Mucosa of descending colon (tissue), 3 donors: ENCODE results near the gene STXBP6. TPM values are rescaled to one million over a fixed set of nuclear protein-coding genes. Genes with fewer than 3 reads are reported as not detected.
A peak's percentile ranks its signal among the peaks of the same experiment; 100 is the strongest.

ENCODE experiments used
- ATAC-seq: fragments of 200-7000 bp; cut with Tn5 transposase; one replicate; pipeline ENCODE4 v1.9.1; 2020; ENCODE audit warnings: mild to moderate bottlenecking, moderate library complexity
- DNase-seq, 3 donors: peaks; one replicate each; pipeline ENCODE4 v3.0.0-alpha.2; 2020
- H3K36me3 ChIP-seq: fragments of 200-600 bp; one replicate; pipeline ENCODE4 v1.8.0; 2021; ENCODE audit warnings: low read depth, mild to moderate bottlenecking
- H3K4me1 ChIP-seq: fragments of 200-600 bp; one replicate; pipeline ENCODE4 v1.8.0; 2021; ENCODE audit warnings: low read depth, mild to moderate bottlenecking
- H3K4me3 ChIP-seq: fragments of 200-600 bp; one replicate; pipeline ENCODE4 v1.8.0; 2021; ENCODE audit warnings: mild to moderate bottlenecking
- H3K9me3 ChIP-seq: fragments of 200-600 bp; one replicate; pipeline ENCODE4 v1.8.0; 2021; ENCODE audit warnings: mild to moderate bottlenecking
- CTCF ChIP-seq: fragments of 200-600 bp; IDR thresholded peaks from one replicate; pipeline ENCODE4 v1.8.0; 2022; ENCODE audit warnings: antibody characterized with exemption, mild to moderate bottlenecking
- intact Hi-C, 2 donors: fragments of 100-400 bp; cut with DNase I in 1 of 2; cut with micrococcal nuclease in 1 of 2; formaldehyde crosslinking; loops; one replicate each; pipeline versions ENCODE4 v1.11.0 to v1.11.1; 2022; cut with DNase I, micrococcal nuclease
- total RNA-seq, 3 donors: library from RNA; stranded (reverse); fragmentation: NEBNext Ultra II Directional in 2 of 3; extraction: Animal tissue kit (Norgen Biotek cat#: 25700) in 2 of 3; gene quantifications; one replicate each; pipeline versions ENCODE4 v1.2.1 to v1.2.4, GENCODE V29; 2021 to 2023
- donor health status: DM: no; HTN: no; CAD: no; lungs with moderate emphysema.
- donor health status: DM: no; HTN: no; CAD: no.
- donor health status: DM: no; HTN: yes; CAD: no.

STXBP6 gene
- total RNA-seq, 3 donors from 2014 or later, result 10.9 to 25.9 (median 19.8) TPM

- intact Hi-C loops, result no loop called here
- no peak for ATAC-seq
- no peak for TF ChIP-seq CTCF
Observed at GRCh38 chr14:24913746-24914145, 136.2 kb downstream of the STXBP6 start.

GRCh38 chr14:24913021-24913420 is 136.9 kb downstream of the STXBP6 start:
- peaks cover 11% of the 10 kb centered on the region for H3K4me1 ChIP-seq
- no peak for ATAC-seq
- DNase-seq, result no peak

More at GRCh38 chr14:24913746-24914145, 136.2 kb downstream of the STXBP6 start:
- Histone ChIP-seq H3K9me3 (no peaks in the 10 kb centered on the region), H3K4me1 (peaks cover 11% of the 10 kb centered on the region), H3K4me3 (no peak overlapping the region), H3K36me3 (no peaks in the 10 kb centered on the region)
- DNase-seq, result no peak

GRCh38 chr14:24911324-24912109 is 138.4 kb downstream of the STXBP6 start:
- ATAC-seq (peak; percentile 64), DNase-seq (peak in 1 of 3 donors; percentile 60)
- intact Hi-C loops, result no loop called here
- no peak for TF ChIP-seq CTCF
- Histone ChIP-seq H3K4me3 (no peak overlapping the region), H3K9me3 (no peaks in the 10 kb centered on the region), H3K36me3 (no peaks in the 10 kb centered on the region), H3K4me1 (peaks cover 6% of the 10 kb centered on the region)

More at GRCh38 chr14:24913021-24913420, 136.9 kb downstream of the STXBP6 start:
- no peaks in the 10 kb centered on the region for H3K9me3 ChIP-seq
- intact Hi-C loops, result no loop called here
- H3K36me3 ChIP-seq, result no peaks in the 10 kb centered on the region
- no peak overlapping the region for H3K4me3 ChIP-seq
- TF ChIP-seq CTCF, result no peak

- no peak for DNase-seq
Observed at GRCh38 chr14:24910408-24910986, 139.4 kb downstream of the STXBP6 start.

More at GRCh38 chr14:24910408-24910986, 139.4 kb downstream of the STXBP6 start:
- TF ChIP-seq CTCF, result no peak
- Histone ChIP-seq H3K9me3 (no peaks in the 10 kb centered on the region), H3K36me3 (no peaks in the 10 kb centered on the region), H3K4me1 (peaks cover 5% of the 10 kb centered on the region), H3K4me3 (no peak overlapping the region)
- no peak for ATAC-seq
- intact Hi-C loops, result no loop called here
